Hippocampal formation (tissue), 2 donors: Measurements from ENCODE around the gene PANX3.
A peak's percentile ranks its signal among the peaks of the same experiment; 100 is the strongest.

Source experiments
- DNase-seq, 2 donors: peaks; one replicate each; lab custom pipeline; 2025; lab: John Stamatoyannopoulos, UW

Gene PANX3

GRCh38 chr11:124612567-124613246 is 1.5 kb downstream of the PANX3 start:
- DNase-seq: no peak

- no peak for DNase-seq
These were observed 7.6 kb downstream of the PANX3 start for GRCh38 chr11:124618863-124619262.

- DNase-seq: peak; percentile 88 to 94
These were observed 11.6 kb downstream of the PANX3 start, which contains the start of gene TBRG1 for GRCh38 chr11:124622531-124623451. TBRG1 (plus strand) TSS chr11:124622864; CDS start chr11:124623084, 220 bp downstream.

- DNase-seq: no peak
These were observed 12.8 kb downstream of the PANX3 start for GRCh38 chr11:124623861-124624525.

GRCh38 chr11:124625504-124626168 is 14.4 kb downstream of the PANX3 start:
- DNase-seq: no peak

- DNase-seq: no peak
These were observed 16.3 kb downstream of the PANX3 start for GRCh38 chr11:124627546-124627945.

GRCh38 chr11:124629961-124630360 is 18.7 kb downstream of the PANX3 start:
- no peak for DNase-seq

GRCh38 chr11:124633355-124633754 is 22.1 kb downstream of the PANX3 start:
- no peak for DNase-seq

- DNase-seq: no peak
These were observed 24.7 kb downstream of the PANX3 start for GRCh38 chr11:124635932-124636331.

- no peak for DNase-seq
These were observed 27.3 kb downstream of the PANX3 start for GRCh38 chr11:124638500-124638899.

GRCh38 chr11:124639186-124639585 is 28.0 kb downstream of the PANX3 start:
- no peak for DNase-seq

GRCh38 chr11:124640666-124641065 is 29.4 kb downstream of the PANX3 start:
- no peak for DNase-seq

GRCh38 chr11:124642628-124643027 is 31.4 kb downstream of the PANX3 start:
- no peak for DNase-seq

- no peak for DNase-seq
These were observed 31.9 kb downstream of the PANX3 start for GRCh38 chr11:124643042-124643604.

- DNase-seq: no peak
These were observed 32.6 kb downstream of the PANX3 start for GRCh38 chr11:124643605-124644425.

- DNase-seq: peak; percentile 39 to 66
These were observed 33.4 kb downstream of the PANX3 start for GRCh38 chr11:124644426-124645280.

- DNase-seq: no peak
These were observed 34.9 kb downstream of the PANX3 start for GRCh38 chr11:124646148-124646547.

- no peak for DNase-seq
These were observed 37.4 kb downstream of the PANX3 start for GRCh38 chr11:124648610-124649009.

- DNase-seq: peak in 1 of 2 donors; percentile 63
These were observed 45.8 kb downstream of the PANX3 start for GRCh38 chr11:124656774-124657630.
